Measurements from ENCODE around the gene SOCS7.

The SOCS7 gene

GRCh38 chr17:38328620-38329019 lies 23.0 kb upstream of the SOCS7 start:
- Histone ChIP-seq H3K9me3 (ENCODE audit: low read length) (no peaks in the 10 kb centered on the region), H2AFZ (ENCODE audit: low read depth, low read length) (no peak overlapping the region), H3K4me1 (ENCODE audit: insufficient read depth, low read length) (peaks cover 10% of the 10 kb centered on the region), H3K27me3 (ENCODE audit: insufficient read depth, low read length) (peaks cover 4% of the 10 kb centered on the region), H3K4me3 (ENCODE audit: low read length) (no peak overlapping the region), H3K36me3 (ENCODE audit: insufficient read depth, low read length) (peaks cover 2% of the 10 kb centered on the region)

- Histone ChIP-seq H3K36me3 (ENCODE audit: insufficient read depth, low read length) (no peaks in the 10 kb centered on the region), H3K4me3 (ENCODE audit: low read length) (no peak overlapping the region)
Observed at GRCh38 chr17:38329284-38329683, 22.4 kb upstream of the SOCS7 start.

GRCh38 chr17:38329808-38330730 lies 21.6 kb upstream of the SOCS7 start:
- no peak overlapping the region for H2AFZ ChIP-seq (ENCODE audit: low read depth, low read length)
- H3K9me3 ChIP-seq (ENCODE audit: low read length): no peaks in the 10 kb centered on the region
- peaks cover 5% of the 10 kb centered on the region for H3K4me1 ChIP-seq (ENCODE audit: insufficient read depth, low read length)
- H3K27me3 ChIP-seq (ENCODE audit: insufficient read depth, low read length): peaks cover 13% of the 10 kb centered on the region
- no peaks in the 10 kb centered on the region for H3K36me3 ChIP-seq (ENCODE audit: insufficient read depth, low read length)
- no peak overlapping the region for H3K4me3 ChIP-seq (ENCODE audit: low read length)

More at GRCh38 chr17:38329284-38329683, 22.4 kb upstream of the SOCS7 start:
- peaks cover 10% of the 10 kb centered on the region for H3K4me1 ChIP-seq (ENCODE audit: insufficient read depth, low read length)
- H2AFZ ChIP-seq (ENCODE audit: low read depth, low read length): no peak overlapping the region
- no peaks in the 10 kb centered on the region for H3K9me3 ChIP-seq (ENCODE audit: low read length)
- peaks cover 7% of the 10 kb centered on the region for H3K27me3 ChIP-seq (ENCODE audit: insufficient read depth, low read length)

GRCh38 chr17:38330941-38331411 lies 20.7 kb upstream of the SOCS7 start:
- Histone ChIP-seq H3K4me3 (ENCODE audit: low read length) (no peak overlapping the region), H3K27me3 (ENCODE audit: insufficient read depth, low read length) (peaks cover 17% of the 10 kb centered on the region), H3K9me3 (ENCODE audit: low read length) (no peaks in the 10 kb centered on the region), H3K36me3 (ENCODE audit: insufficient read depth, low read length) (no peaks in the 10 kb centered on the region), H2AFZ (ENCODE audit: low read depth, low read length) (no peak overlapping the region), H3K4me1 (ENCODE audit: insufficient read depth, low read length) (no peaks in the 10 kb centered on the region)

GRCh38 chr17:38332735-38333134 lies 18.9 kb upstream of the SOCS7 start:
- Histone ChIP-seq H3K9me3 (ENCODE audit: low read length) (no peaks in the 10 kb centered on the region), H2AFZ (ENCODE audit: low read depth, low read length) (no peak overlapping the region), H3K27me3 (ENCODE audit: insufficient read depth, low read length) (peaks cover 31% of the 10 kb centered on the region), H3K4me1 (ENCODE audit: insufficient read depth, low read length) (no peaks in the 10 kb centered on the region), H3K36me3 (ENCODE audit: insufficient read depth, low read length) (no peaks in the 10 kb centered on the region), H3K4me3 (ENCODE audit: low read length) (no peak overlapping the region)

- Histone ChIP-seq H3K27me3 (ENCODE audit: insufficient read depth, low read length) (peaks cover 34% of the 10 kb centered on the region), H2AFZ (ENCODE audit: low read depth, low read length) (no peak overlapping the region), H3K9me3 (ENCODE audit: low read length) (no peaks in the 10 kb centered on the region)
Observed at GRCh38 chr17:38333635-38334295, 17.9 kb upstream of the SOCS7 start.

GRCh38 chr17:38334480-38335364 lies 16.9 kb upstream of the SOCS7 start:
- no peak overlapping the region for H3K4me3 ChIP-seq (ENCODE audit: low read length)
- peaks cover 34% of the 10 kb centered on the region for H3K27me3 ChIP-seq (ENCODE audit: insufficient read depth, low read length)

More at GRCh38 chr17:38333635-38334295, 17.9 kb upstream of the SOCS7 start:
- H3K36me3 ChIP-seq (ENCODE audit: insufficient read depth, low read length): no peaks in the 10 kb centered on the region
- no peak overlapping the region for H3K4me3 ChIP-seq (ENCODE audit: low read length)
- no peaks in the 10 kb centered on the region for H3K4me1 ChIP-seq (ENCODE audit: insufficient read depth, low read length)

GRCh38 chr17:38336838-38337237 lies 14.8 kb upstream of the SOCS7 start:
- peaks cover 34% of the 10 kb centered on the region for H3K27me3 ChIP-seq (ENCODE audit: insufficient read depth, low read length)
- no peak overlapping the region for H2AFZ ChIP-seq (ENCODE audit: low read depth, low read length)
- H3K4me3 ChIP-seq (ENCODE audit: low read length): no peak overlapping the region
- H3K4me1 ChIP-seq (ENCODE audit: insufficient read depth, low read length): peaks cover 7% of the 10 kb centered on the region
- H3K9me3 ChIP-seq (ENCODE audit: low read length): no peaks in the 10 kb centered on the region
- no peaks in the 10 kb centered on the region for H3K36me3 ChIP-seq (ENCODE audit: insufficient read depth, low read length)

More at GRCh38 chr17:38334480-38335364, 16.9 kb upstream of the SOCS7 start:
- no peaks in the 10 kb centered on the region for H3K36me3 ChIP-seq (ENCODE audit: insufficient read depth, low read length)
- no peaks in the 10 kb centered on the region for H3K4me1 ChIP-seq (ENCODE audit: insufficient read depth, low read length)
- no peak overlapping the region for H2AFZ ChIP-seq (ENCODE audit: low read depth, low read length)
- H3K9me3 ChIP-seq (ENCODE audit: low read length): no peaks in the 10 kb centered on the region

- H3K4me1 ChIP-seq (ENCODE audit: insufficient read depth, low read length): peaks cover 7% of the 10 kb centered on the region
- no peak overlapping the region for H3K4me3 ChIP-seq (ENCODE audit: low read length)
Observed at GRCh38 chr17:38338053-38338452, 13.6 kb upstream of the SOCS7 start.

GRCh38 chr17:38338535-38338934 lies 13.1 kb upstream of the SOCS7 start:
- H3K4me1 ChIP-seq (ENCODE audit: insufficient read depth, low read length): peaks cover 7% of the 10 kb centered on the region
- no peaks in the 10 kb centered on the region for H3K36me3 ChIP-seq (ENCODE audit: insufficient read depth, low read length)
- H3K9me3 ChIP-seq (ENCODE audit: low read length): no peaks in the 10 kb centered on the region
- no peak overlapping the region for H2AFZ ChIP-seq (ENCODE audit: low read depth, low read length)
- H3K27me3 ChIP-seq (ENCODE audit: insufficient read depth, low read length): peaks cover 30% of the 10 kb centered on the region
- no peak overlapping the region for H3K4me3 ChIP-seq (ENCODE audit: low read length)

More at GRCh38 chr17:38338053-38338452, 13.6 kb upstream of the SOCS7 start:
- no peaks in the 10 kb centered on the region for H3K9me3 ChIP-seq (ENCODE audit: low read length)
- no peaks in the 10 kb centered on the region for H3K36me3 ChIP-seq (ENCODE audit: insufficient read depth, low read length)
- no peak overlapping the region for H2AFZ ChIP-seq (ENCODE audit: low read depth, low read length)
- peaks cover 33% of the 10 kb centered on the region for H3K27me3 ChIP-seq (ENCODE audit: insufficient read depth, low read length)

GRCh38 chr17:38339891-38340290 lies 11.8 kb upstream of the SOCS7 start:
- Histone ChIP-seq H3K27me3 (ENCODE audit: insufficient read depth, low read length) (peaks cover 21% of the 10 kb centered on the region), H2AFZ (ENCODE audit: low read depth, low read length) (no peak overlapping the region), H3K4me3 (ENCODE audit: low read length) (no peak overlapping the region), H3K36me3 (ENCODE audit: insufficient read depth, low read length) (no peaks in the 10 kb centered on the region), H3K4me1 (ENCODE audit: insufficient read depth, low read length) (peaks cover 7% of the 10 kb centered on the region), H3K9me3 (ENCODE audit: low read length) (no peaks in the 10 kb centered on the region)

GRCh38 chr17:38341035-38341721 lies 10.5 kb upstream of the SOCS7 start:
- no peaks in the 10 kb centered on the region for H3K36me3 ChIP-seq (ENCODE audit: insufficient read depth, low read length)
- no peaks in the 10 kb centered on the region for H3K9me3 ChIP-seq (ENCODE audit: low read length)
- H2AFZ ChIP-seq (ENCODE audit: low read depth, low read length): no peak overlapping the region
- peaks cover 7% of the 10 kb centered on the region for H3K4me1 ChIP-seq (ENCODE audit: insufficient read depth, low read length)
- H3K27me3 ChIP-seq (ENCODE audit: insufficient read depth, low read length): peaks cover 16% of the 10 kb centered on the region
- H3K4me3 ChIP-seq (ENCODE audit: low read length): no peak overlapping the region
